NCI-H2196 (cell line): ENCODE data around the gene LDLRAD4.
A peak's percentile ranks its signal among the peaks of the same experiment; 100 is the strongest.

ENCODE experiments used
- DNase-seq: peaks from one replicate; lab custom pipeline; 2025; ENCODE audit not compliant: unreplicated experiment; lab: John Stamatoyannopoulos, UW

The LDLRAD4 gene

GRCh38 chr18:13302457-13303225 is 84.1 kb downstream of the LDLRAD4 start:
- peak; percentile 19 for DNase-seq

- no peak for DNase-seq
Observed at GRCh38 chr18:13303756-13304364, 85.3 kb downstream of the LDLRAD4 start.

- DNase-seq = no peak
Observed at GRCh38 chr18:13305301-13305700, 86.7 kb downstream of the LDLRAD4 start.

GRCh38 chr18:13306583-13306982 is 88.0 kb downstream of the LDLRAD4 start:
- no peak for DNase-seq

- DNase-seq = no peak
Observed at GRCh38 chr18:13308369-13308768, 89.8 kb downstream of the LDLRAD4 start.

GRCh38 chr18:13309031-13309747 is 90.6 kb downstream of the LDLRAD4 start:
- DNase-seq = no peak

- DNase-seq = no peak
Observed at GRCh38 chr18:13309748-13310670, 91.4 kb downstream of the LDLRAD4 start.

- DNase-seq = no peak
Observed at GRCh38 chr18:13311193-13311592, 92.6 kb downstream of the LDLRAD4 start.

GRCh38 chr18:13312515-13312914 is 94.0 kb downstream of the LDLRAD4 start:
- no peak for DNase-seq

GRCh38 chr18:13313006-13313686 is 94.6 kb downstream of the LDLRAD4 start:
- no peak for DNase-seq

GRCh38 chr18:13315000-13315399 is 96.4 kb downstream of the LDLRAD4 start:
- DNase-seq = no peak

GRCh38 chr18:13316063-13316462 is 97.5 kb downstream of the LDLRAD4 start:
- no peak for DNase-seq

- no peak for DNase-seq
Observed at GRCh38 chr18:13317801-13318200, 99.2 kb downstream of the LDLRAD4 start.

- no peak for DNase-seq
Observed at GRCh38 chr18:13318731-13319501, 100.4 kb downstream of the LDLRAD4 start.

- DNase-seq = no peak
Observed at GRCh38 chr18:13319629-13320028, 101.1 kb downstream of the LDLRAD4 start.

- no peak for DNase-seq
Observed at GRCh38 chr18:13320096-13320495, 101.5 kb downstream of the LDLRAD4 start.

- no peak for DNase-seq
Observed at GRCh38 chr18:13320891-13321425, 102.4 kb downstream of the LDLRAD4 start.

GRCh38 chr18:13321923-13322322 is 103.4 kb downstream of the LDLRAD4 start:
- no peak for DNase-seq

- no peak for DNase-seq
Observed at GRCh38 chr18:13323186-13323585, 104.6 kb downstream of the LDLRAD4 start.
